Upper lobe of left lung (tissue), 4 donors: ENCODE measurements around the gene MVB12B.

Experiments
- CTCF ChIP-seq, 6 experiments: fragments of 450-650 bp in 4 of 6; fragments of 200-600 bp in 2 of 6; sonication (generic) in 2 of 6; IDR thresholded peaks; one replicate each; pipeline ENCODE4 v1.5.1; 2016 to 2019; ENCODE audit warnings: antibody characterized with exemption in 6 of 6
- POLR2AphosphoS5 ChIP-seq, 2 donors: sonication (generic); formaldehyde crosslinking; IDR thresholded peaks; one replicate each; pipeline ENCODE4 v1.5.1; 2017; ENCODE audit warnings: antibody characterized with exemption in 2 of 2

DNA sequence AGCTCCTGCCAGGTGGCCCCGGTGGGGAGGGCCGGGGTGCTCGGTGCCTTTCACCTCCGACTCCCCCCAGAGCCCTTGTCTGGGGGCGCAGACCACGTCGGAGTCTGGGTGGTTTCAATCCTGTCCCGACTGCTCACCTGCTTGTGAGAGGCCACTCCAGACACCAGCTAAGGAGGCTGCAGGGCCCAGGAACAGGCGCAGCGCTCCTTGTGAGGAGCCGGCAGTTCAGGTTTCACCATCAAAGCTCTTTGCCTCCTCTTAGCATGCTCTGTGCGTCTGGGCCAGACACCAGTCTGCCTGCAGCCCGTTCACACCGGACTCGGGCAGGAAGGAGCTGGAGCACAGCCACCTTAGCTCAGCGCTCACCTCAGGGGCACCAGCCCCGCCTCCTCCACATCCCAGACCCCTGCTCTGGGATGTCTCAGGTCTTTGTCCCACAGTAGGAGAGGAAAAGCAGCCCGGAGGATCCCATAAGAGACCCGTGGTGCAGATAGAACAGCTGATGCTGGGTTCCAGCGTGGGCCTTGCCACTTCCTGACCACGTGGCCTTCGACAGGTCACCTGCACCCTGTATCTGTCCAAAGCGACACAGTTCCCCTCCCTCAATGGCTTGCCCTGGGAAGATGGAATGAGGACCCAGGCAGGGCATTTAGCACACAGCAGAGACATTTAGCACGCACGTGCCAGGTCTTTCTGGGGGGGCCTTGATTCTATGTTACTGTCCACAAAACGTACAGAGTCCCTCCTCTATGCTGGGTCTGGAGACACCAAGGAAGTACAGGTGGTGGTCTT is 180.9 kb downstream of the MVB12B start:
- no peak for TF ChIP-seq CTCF (IDR thresholded peaks at IDR 0.05)
- TF ChIP-seq POLR2AphosphoS5 (IDR thresholded peaks at IDR 0.05), result no peak
